Liver (tissue), 2 donors: ENCODE data around the gene PARP15.
"Not testable (repeated sequence)": the region's sequence is repeated elsewhere in the genome, so short reads cannot be mapped to it uniquely, and the experiment has no call there.

Experiments used
- FOXA1 ChIP-seq: IDR thresholded peaks from 2 replicates; pipeline ENCODE4 v1.6.1; 2016; ENCODE audit warnings: antibody characterized with exemption
- RAD21 ChIP-seq, 2 donors: IDR thresholded peaks; 2 replicates each; pipeline ENCODE4 v1.6.1; 2016; ENCODE audit warnings: antibody characterized with exemption in 2 of 2, mild to moderate bottlenecking in 2 of 2
- REST ChIP-seq: IDR thresholded peaks from 2 replicates; pipeline ENCODE4 v1.6.1; 2016; ENCODE audit warnings: antibody characterized with exemption, mild to moderate bottlenecking
- SP1 ChIP-seq: IDR thresholded peaks from 2 replicates; pipeline ENCODE4 v1.6.1; 2018; ENCODE audit warnings: antibody characterized with exemption, mild to moderate bottlenecking
- donor health status: healthy.

- TF ChIP-seq SP1; FOXA1; REST; RAD21 (IDR thresholded peaks at IDR 0.05): not testable (repeated sequence)
These were observed 9.3 kb upstream of the PARP15 start for GRCh38 chr3:122568131-122568530.
